Panc1 (cell line): ENCODE results near the gene KCNK5.

Source experiments
- CTCF ChIP-seq: fragments of 450-650 bp; IDR thresholded peaks from 2 replicates; pipeline ENCODE4 v1.5.1; 2017; ENCODE audit warnings: mild to moderate bottlenecking
- POLR2AphosphoS5 ChIP-seq: IDR thresholded peaks from 2 replicates; pipeline ENCODE4 v1.6.1; 2012; ENCODE audit warnings: mild to moderate bottlenecking, low read depth, low read length, moderate library complexity
- REST ChIP-seq, 2 experiments: IDR thresholded peaks; 2 replicates each; pipeline ENCODE4 v1.6.1; 2011 to 2012; ENCODE audit warnings: low read depth in 2 of 2, control low read depth in 1 of 2, low read length in 1 of 2, mild to moderate bottlenecking in 1 of 2, moderate library complexity in 1 of 2; ENCODE audit not compliant: insufficient read depth in 1 of 2
- SIN3A ChIP-seq: IDR thresholded peaks from 2 replicates; pipeline ENCODE4 v1.6.1; 2012; ENCODE audit warnings: low read depth, mild to moderate bottlenecking, low read length, moderate library complexity, borderline replicate concordance; ENCODE audit not compliant: insufficient read depth
- TCF7L2 ChIP-seq: IDR thresholded peaks from 2 replicates; pipeline ENCODE4 v1.6.1; 2011; ENCODE audit warnings: mild to moderate bottlenecking, low read depth, low read length, inconsistent platforms

GRCh38 chr6:39274471-39274870, 45.2 kb upstream of the KCNK5 start:
- TF ChIP-seq CTCF (no peak), REST (IDR thresholded peaks at IDR 0.05; ENCODE audit: insufficient read depth in 1 of 2, low read depth in 2 of 2, low read length in 1 of 2) (no peak), POLR2AphosphoS5 (no peak), SIN3A (no peak), TCF7L2 (no peak)
